ENCODE results near the gene MTF2. TPM values are rescaled to one million over a fixed set of nuclear protein-coding genes. Genes with fewer than 3 reads are reported as not detected.

Gene MTF2
- total and polyA plus RNA-seq, 8 donors: 6.5 to 16.2 (median 8.7) TPM

DNA sequence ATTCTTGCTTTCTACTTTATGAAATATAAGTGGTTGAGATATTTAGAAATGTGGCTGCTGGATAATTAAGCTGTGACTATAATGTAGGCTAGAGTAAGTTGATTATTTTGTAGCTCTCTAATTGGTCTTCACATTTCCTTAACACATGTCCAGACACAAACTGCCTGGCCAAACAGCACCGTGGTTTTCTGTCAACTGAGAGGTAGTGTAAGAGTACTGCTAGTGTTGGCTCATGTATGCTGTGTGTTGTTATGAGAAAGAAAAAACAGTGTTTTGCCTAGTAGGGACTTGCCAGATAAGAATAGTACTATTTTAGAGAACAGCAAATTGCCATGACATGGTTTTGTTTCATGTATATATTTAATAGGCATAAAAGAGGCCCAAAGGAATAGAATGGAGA lies 64.1 kb downstream of the MTF2 start:
- DNase-seq: no peak
- no peak for ATAC-seq

DNA sequence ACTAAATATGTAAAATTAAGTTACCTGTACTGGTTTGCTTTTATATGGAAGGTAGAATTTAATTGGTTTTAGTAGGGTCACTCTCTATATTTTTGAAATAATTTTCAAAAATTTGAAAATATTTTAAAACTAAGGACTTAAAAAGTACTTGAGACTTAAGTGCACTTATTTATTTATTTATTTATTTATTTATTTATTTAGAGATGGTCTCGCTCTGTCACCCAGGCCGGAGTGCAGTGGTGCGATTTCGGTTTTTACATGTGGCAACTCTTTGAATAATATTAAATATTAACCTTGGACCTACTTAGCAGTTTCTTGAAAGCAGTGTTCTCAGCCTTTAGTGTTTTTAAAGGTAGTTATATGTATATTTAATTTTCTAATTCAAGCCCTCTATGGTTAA lies 64.7 kb downstream of the MTF2 start:
- Histone ChIP-seq H3K36me3 (no peaks in the 10 kb centered on the region), H3K9me3 (no peaks in the 10 kb centered on the region), H3K27me3 (no peaks in the 10 kb centered on the region), H3K4me3 (no peak overlapping the region), H3K4me1 (no peaks in the 10 kb centered on the region), H3K27ac (no peak overlapping the region)
- FAIRE-seq (no peak), DNase-seq (no peak), ATAC-seq (no peak)
- 88 to 93% methylated on average over 4 of the region's 4 CpGs for WGBS, 2 donors
- TF ChIP-seq, protein P1, sequence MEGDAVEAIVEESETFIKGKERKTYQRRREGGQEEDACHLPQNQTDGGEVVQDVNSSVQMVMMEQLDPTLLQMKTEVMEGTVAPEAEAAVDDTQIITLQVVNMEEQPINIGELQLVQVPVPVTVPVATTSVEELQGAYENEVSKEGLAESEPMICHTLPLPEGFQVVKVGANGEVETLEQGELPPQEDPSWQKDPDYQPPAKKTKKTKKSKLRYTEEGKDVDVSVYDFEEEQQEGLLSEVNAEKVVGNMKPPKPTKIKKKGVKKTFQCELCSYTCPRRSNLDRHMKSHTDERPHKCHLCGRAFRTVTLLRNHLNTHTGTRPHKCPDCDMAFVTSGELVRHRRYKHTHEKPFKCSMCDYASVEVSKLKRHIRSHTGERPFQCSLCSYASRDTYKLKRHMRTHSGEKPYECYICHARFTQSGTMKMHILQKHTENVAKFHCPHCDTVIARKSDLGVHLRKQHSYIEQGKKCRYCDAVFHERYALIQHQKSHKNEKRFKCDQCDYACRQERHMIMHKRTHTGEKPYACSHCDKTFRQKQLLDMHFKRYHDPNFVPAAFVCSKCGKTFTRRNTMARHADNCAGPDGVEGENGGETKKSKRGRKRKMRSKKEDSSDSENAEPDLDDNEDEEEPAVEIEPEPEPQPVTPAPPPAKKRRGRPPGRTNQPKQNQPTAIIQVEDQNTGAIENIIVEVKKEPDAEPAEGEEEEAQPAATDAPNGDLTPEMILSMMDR (IDR thresholded peaks at IDR 0.05): no peak
- intact Hi-C loops (cut with DNase I): no loop called here

More for the DNA sequence above, 64.1 kb downstream of the MTF2 start:
- no peak for FAIRE-seq
- Histone ChIP-seq H3K27me3 (no peaks in the 10 kb centered on the region), H3K4me3 (no peak overlapping the region), H3K36me3 (no peaks in the 10 kb centered on the region), H3K9me3 (no peaks in the 10 kb centered on the region), H3K4me1 (peaks cover 0 to under 1% (median 0%) of the 10 kb centered on the region in 3 donors), H3K27ac (no peak overlapping the region)
- intact Hi-C loops (cut with DNase I): no loop called here
- TF ChIP-seq, protein P1 (IDR thresholded peaks at IDR 0.05): no peak
- 56 to 57% methylated on average over 1 of the region's 1 CpG for WGBS, 2 donors

DNA sequence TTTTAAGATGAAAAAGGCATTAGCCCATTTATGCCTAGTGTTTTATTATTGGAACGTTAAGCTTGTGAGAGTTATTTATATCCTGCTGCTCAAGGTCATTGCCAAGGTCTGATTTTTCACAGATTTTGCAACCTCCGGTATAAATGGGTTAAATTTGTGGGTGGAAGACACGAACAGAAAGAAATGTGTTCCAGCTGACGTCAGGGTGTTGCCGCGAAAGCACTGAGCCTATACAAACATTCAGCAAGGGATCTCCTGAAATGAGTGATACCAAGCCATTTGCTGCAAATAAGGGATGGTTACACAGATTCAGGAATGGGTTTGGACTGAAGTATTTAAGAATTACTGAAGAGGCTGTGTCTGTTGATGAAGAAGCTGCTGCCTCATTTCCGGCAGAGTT lies 68.9 kb downstream of the MTF2 start:
- 26 to 28% methylated on average over 7 of the region's 7 CpGs for WGBS, 2 donors
- no peak for DNase-seq
- H3K27me3 ChIP-seq: no peaks in the 10 kb centered on the region
- ATAC-seq: peak in 1 of 4 donors; percentile 55
- TF ChIP-seq, protein P1 (IDR thresholded peaks at IDR 0.05): no peak
- H3K4me3 ChIP-seq: no peak overlapping the region
- H3K27ac ChIP-seq: no peak overlapping the region
- H3K36me3 ChIP-seq: no peaks in the 10 kb centered on the region
- no peak for FAIRE-seq
- no peaks in the 10 kb centered on the region for H3K9me3 ChIP-seq
- intact Hi-C loops (cut with DNase I): no loop called here
- H3K4me1 ChIP-seq: no peaks in the 10 kb centered on the region

DNA sequence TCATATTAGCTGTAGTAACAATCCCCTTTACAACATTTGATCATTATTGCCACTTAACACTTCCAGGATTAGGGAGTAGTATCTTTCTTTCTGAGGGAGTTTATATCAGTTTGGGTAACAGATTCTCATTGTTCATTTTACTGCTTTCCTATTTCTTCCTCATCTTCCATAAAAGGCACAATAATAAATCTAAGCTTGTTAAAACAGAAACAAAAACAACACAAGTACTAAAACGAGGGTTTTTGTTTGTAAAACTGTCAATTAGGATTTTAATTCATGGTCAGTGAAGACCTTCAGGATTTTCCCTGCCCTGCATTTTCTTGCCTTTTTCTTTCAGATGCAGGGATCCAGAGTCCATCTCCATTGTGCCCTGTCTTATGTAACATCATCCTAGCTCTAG lies 71.6 kb downstream of the MTF2 start:
- intact Hi-C loops (cut with DNase I): no loop called here
- DNase-seq: no peak
- H3K36me3 ChIP-seq: no peaks in the 10 kb centered on the region
- TF ChIP-seq, protein P1 (IDR thresholded peaks at IDR 0.05): no peak
- ATAC-seq: no peak
- FAIRE-seq: no peak
- H3K27ac ChIP-seq: no peak overlapping the region
- H3K27me3 ChIP-seq: no peaks in the 10 kb centered on the region
- H3K4me3 ChIP-seq: no peak overlapping the region
- no peaks in the 10 kb centered on the region for H3K4me1 ChIP-seq
- H3K9me3 ChIP-seq: no peaks in the 10 kb centered on the region
- 26 to 29% methylated on average over 1 of the region's 1 CpG for WGBS, 2 donors

DNA sequence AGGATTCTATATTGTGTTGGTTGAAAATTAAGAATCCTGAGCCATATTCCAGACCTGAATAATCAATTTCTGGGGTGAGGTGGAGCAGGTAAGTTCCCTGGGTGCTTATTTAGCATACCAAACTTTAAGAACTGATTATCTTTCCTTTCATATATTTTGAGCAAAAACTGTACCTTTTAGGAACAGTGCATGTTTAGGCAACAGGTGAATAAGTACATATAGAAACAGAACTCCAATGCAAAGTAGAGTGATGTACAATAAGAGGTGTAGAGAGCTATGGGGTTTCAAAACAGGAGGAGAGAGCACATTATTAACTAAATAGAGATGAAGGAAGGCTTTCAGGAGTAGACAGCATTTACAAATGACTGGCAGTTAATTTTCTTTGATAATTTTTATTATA lies 72.4 kb downstream of the MTF2 start:
- no peak for DNase-seq
- ATAC-seq: no peak
- no peak for FAIRE-seq
- no peaks in the 10 kb centered on the region for H3K27me3 ChIP-seq
- intact Hi-C loops (cut with DNase I): no loop called here
- TF ChIP-seq, protein P1 (IDR thresholded peaks at IDR 0.05): no peak
- no peaks in the 10 kb centered on the region for H3K9me3 ChIP-seq
- no peaks in the 10 kb centered on the region for H3K36me3 ChIP-seq
- no peaks in the 10 kb centered on the region for H3K4me1 ChIP-seq
- H3K27ac ChIP-seq: no peak overlapping the region
- H3K4me3 ChIP-seq: no peak overlapping the region
